GM20431 (cell line): ENCODE data around the gene CPEB3.

Experiments
- in situ Hi-C: fragments of 300-500 bp; cut with MseI, MboI; formaldehyde crosslinking; loops from one replicate; pipeline ENCODE4 v1.15.0; 2020; ENCODE audit warnings: low sequenced_read_pairs; ENCODE audit not compliant: unreplicated experiment

Gene CPEB3

DNA sequence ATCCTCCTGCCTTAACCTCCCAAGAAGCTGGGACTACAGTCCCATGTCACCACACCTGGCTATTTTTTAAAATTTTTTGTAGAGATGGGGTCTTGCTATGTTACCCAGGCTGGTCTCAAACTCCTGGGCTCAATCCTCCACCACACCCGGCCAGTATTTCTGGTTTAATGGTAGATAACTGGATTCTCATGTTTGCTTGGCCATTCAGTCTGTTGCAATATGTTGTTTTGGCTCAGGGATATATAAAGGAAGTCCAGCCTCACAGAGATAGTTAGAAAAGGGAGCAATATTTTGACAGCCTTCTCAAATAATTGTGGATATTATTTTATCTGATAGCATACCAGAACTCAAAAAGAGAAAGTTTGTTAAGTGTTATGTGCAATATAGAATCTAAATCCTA, 284.9 kb downstream of the CPEB3 start:
- in situ Hi-C loops = no loop called here

DNA sequence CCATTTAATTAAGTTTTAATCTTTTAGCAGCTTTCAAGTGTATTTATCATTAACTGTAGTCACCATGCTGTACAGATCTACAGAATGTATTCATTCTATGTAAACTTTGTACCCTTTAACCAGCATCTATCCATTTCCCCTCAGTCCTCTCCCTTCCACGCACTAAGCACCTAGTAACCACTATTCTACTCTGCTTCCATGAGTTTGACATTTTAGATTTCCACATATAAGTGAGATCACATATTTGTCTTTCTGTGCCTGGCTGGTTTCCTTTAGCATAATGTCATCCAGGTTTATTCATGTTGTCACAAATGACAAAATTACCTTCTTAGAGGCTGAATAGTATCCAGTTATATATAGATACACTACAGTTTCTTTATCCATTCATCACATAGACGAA, 287.6 kb downstream of the CPEB3 start:
- in situ Hi-C loops = no loop called here

DNA sequence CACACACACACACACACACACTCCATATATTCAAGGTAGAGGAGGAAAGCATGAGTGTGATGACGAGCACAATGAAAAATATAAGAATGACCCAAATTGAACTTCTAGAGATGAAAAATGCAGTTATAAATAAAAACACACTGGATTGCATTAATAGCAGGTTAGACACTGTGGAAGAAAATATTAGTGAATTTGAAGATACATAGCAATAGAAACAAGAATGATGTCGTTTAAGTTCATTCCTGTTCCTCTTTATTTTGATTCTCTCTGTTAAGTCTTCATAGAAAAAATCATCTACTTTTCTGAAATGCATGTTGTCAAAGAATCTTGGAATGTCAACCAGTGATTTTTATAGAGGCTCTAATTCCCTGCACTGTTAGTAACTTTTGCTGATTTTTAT, 288.9 kb downstream of the CPEB3 start:
- in situ Hi-C loops = no loop called here

DNA sequence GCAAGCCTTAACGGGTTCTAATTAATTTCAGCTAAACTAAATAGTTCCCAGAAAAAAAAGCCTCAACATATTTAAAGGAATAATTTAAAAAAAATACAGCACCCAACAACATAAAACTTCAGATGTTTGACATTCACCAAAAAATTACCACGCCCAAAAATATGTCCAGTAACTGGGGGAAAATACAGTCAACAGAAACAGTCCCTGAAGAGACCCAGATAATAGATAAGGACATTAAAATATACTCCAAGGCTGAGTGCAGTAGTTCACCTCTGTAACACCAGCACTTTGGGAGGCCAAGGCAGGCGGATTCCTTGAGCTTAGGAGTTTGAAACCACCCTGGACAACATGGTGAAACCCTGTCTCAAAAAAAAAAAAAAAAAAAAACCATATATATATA, 289.3 kb downstream of the CPEB3 start:
- in situ Hi-C loops = no loop called here
